SKM-1 treated with dmso at 0.1 percent for 144 hours (cell line): ENCODE measurements around the gene DLX4.
A peak's percentile ranks its signal among the peaks of the same experiment; 100 is the strongest.

ENCODE experiments used
- DNase-seq: peaks from one replicate; lab custom pipeline; 2025; ENCODE audit not compliant: unreplicated experiment; lab: John Stamatoyannopoulos, UW

Gene DLX4

DNA sequence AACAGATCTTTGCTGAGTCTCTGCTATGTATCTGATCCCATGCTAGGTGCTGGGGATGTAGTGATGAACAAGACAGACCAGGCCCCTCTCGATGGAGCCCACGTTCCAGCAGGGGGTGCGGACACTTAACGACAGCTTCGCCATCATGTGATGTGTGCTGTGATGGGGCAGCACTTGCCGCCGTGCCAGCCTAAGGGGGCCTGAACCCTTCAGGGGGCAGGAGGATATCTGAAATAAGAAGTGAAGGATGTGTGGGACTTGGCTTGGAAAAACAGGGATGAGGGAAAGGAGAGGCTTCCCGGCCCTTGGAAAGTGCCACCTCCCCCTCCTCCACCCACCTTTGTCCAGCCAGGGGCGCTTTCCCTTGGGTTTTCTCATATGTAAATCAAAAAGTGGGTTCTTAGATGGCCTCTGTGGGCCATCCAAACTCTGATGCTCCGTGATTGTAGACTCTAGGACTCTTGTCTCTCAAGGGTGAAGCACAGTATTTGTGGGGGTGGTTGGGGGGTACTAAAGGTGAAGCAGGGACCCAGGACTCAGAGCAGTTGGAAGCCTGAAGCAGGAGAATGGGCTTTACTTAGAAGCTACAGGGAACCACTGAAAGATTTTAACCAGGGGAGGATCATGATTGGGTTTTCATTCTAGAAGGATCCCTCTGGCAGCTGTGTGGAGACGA, 30.0 kb downstream of the DLX4 start:
- DNase-seq: no peak

DNA sequence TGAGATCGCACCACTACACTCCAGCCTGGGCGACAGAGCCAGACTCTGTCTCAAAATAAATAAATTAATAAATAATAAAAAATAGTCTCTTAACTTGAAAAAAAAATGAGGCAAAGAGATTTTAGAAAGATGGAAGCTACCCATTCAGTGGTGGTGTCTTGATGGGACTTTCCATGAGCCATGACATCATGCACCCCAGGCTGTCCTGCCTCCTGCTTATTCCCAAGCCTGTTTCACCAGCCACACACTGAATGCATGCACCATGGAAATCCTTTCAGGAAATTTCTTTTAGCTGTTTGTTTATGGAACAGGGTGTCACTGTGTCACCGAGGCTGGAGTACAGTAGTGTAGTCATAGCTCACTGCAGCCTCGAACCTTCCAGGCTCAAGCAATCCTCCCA, 34.9 kb downstream of the DLX4 start:
- DNase-seq: no peak

- DNase-seq: no peak
Measured at GRCh38 chr17:50009282-50009681, 40.3 kb downstream of the DLX4 start.

GRCh38 chr17:50013079-50013478, 44.1 kb downstream of the DLX4 start:
- no peak for DNase-seq

GRCh38 chr17:50014471-50015088, 45.6 kb downstream of the DLX4 start:
- DNase-seq: no peak

DNA sequence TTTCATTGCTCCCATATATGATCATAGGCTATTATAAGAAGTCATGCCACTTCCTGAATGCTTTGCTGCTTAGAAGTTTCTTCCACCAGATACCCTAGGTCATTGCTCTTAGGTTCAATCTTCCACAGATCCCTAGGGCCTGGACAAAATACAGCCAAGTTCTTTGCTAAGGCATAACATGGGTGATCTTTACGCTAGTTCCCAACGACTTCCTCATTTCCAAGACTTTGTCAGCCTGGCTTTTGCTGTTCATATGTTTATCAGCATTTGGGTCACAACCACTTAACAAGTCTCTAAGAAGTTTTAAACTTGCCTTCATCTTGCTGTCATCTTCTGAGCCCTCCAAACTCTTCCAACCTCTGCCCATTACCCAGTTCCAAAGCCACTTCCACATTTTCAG, 46.2 kb downstream of the DLX4 start:
- no peak for DNase-seq

- DNase-seq: no peak
Measured at GRCh38 chr17:50018909-50019308, 49.9 kb downstream of the DLX4 start.

DNA sequence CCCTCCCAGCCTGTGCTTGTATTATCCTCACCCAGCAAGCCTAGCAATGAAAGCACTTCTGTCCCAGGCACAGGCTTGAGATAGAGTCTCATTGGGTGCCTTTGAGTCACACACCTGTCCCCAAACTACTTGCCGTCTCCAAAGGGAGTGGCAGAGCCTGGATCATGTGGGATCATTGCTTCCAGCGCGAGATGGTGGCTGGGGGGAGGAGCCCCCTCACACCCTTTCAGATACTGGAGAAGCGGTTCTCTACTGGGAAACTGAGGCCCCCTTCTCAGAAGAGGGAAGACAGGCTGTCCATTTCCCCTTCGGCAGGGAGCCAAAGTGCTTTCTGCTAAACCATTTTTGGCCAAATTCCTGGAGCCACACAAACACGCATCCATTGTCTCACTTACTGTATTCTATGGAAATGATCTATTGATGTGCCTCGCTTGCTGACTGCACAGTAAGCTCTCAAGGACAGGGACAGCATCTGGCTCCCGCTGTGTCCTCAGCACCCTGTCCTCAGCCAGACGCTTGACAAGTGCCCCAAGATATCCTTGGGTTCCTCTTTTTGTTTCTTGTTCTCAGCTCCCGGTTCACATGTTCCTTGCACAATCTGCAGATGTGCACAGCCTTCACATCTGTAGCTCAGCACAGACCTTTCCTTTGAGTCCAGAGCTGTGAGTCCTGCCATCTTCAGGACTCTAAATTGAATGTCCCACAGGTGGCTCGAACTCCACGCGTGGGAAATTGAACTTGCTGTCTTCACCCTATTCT, 52.0 kb downstream of the DLX4 start:
- DNase-seq: peak; percentile 80

GRCh38 chr17:50021681-50022370, 52.8 kb downstream of the DLX4 start:
- no peak for DNase-seq

DNA sequence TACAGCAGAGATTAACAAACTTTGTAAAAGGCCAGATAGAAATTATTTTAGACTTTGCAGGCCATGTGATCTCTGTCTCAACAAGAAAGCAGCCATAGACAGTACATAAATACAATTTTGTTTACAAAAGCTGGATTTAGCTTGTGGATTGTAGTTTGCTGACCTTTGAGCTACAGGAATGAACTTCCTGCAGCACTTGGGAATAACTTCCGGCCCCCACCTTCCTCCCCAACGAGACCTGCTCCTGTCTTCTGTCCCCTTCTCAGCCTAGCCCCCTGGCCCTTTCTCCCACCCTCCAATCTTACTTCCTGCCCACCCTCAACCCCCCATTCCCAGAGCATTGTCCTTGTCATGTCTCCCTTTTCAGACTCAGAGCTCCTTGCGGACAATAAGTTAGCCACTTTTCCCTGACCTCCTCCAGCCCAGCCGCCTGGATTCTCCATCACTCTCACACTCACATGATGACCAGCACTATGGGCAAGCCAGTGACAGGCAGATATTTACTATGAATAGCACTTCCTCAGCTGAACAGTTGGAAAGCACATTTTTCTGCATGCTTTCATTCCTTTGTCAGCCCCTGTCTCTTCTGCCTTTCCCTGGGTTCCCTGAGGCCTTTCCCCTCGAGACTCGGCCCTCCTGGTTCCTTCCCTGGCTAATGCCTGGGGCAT, 53.6 kb downstream of the DLX4 start:
- no peak for DNase-seq

- DNase-seq: no peak
Measured at GRCh38 chr17:50023520-50023919, 54.5 kb downstream of the DLX4 start.
